Cardiac fibroblast (primary cell): ENCODE measurements around the gene FA2H.

Source experiments
- DNase-seq, 2 donors: peaks; one replicate each; pipeline versions ENCODE4 v3.0.0 to v3.0.0-alpha.2; 2010; ENCODE audit warnings: low read depth in 2 of 2
- H3K4me3 ChIP-seq, 2 donors: replicated peaks in 1 of 2; 1 replicate in 1 of 2; 2 replicates in 1 of 2; pipeline ENCODE4 v1.5.1; 2011; ENCODE audit warnings: low read depth in 2 of 2, low read length in 2 of 2, mild to moderate bottlenecking in 2 of 2, moderate library complexity in 1 of 2
- TF ChIP-seq, protein P1 (sequence below): IDR thresholded peaks from one replicate; pipeline ENCODE4 v1.5.1; 2011; ENCODE audit warnings: low read depth, mild to moderate bottlenecking, low read length, inconsistent platforms

Gene FA2H

DNA sequence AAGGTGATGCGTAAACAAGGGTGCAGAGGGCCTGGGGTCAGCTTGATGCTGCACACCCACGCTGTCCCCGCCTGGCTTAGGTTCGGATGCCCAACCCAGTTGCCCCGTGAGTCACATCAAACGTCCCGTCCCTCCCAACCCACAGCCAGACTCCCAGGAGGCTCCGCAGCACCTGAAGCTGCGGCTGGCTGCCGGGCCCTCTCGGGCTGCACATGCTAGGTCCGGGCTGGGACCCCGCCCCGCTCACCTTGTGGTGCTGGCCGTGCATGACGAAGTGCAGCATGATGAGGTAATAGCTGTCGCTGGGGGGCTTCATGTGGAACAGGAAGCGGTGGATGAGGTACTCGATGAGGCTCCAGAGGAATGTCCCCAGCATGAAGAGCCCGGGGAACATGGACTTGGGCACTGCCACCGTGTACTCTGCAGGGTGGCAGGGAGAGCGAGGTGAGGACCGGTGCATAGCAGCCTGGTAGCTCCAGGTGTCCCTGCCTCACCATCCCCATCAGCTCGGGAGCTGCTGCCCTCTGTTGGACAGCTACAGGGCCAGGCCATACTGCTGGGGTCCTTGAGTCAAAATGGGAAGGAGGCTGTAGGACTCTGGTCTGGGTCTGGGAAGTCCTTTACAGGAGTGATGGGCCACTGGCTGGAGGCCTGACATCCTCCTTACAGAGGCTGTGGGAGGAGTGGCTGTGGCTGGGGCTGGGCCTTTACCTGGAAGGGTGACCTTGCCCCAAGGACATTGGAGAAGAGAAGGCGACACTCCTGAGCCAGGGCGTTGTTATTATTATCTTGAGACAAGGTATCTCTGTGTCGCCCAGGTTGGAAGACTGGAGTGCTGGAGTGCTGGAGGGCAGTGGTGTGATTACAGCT lies 55.6 kb downstream of the FA2H start:
- DNase-seq: no peak
- TF ChIP-seq, protein P1, sequence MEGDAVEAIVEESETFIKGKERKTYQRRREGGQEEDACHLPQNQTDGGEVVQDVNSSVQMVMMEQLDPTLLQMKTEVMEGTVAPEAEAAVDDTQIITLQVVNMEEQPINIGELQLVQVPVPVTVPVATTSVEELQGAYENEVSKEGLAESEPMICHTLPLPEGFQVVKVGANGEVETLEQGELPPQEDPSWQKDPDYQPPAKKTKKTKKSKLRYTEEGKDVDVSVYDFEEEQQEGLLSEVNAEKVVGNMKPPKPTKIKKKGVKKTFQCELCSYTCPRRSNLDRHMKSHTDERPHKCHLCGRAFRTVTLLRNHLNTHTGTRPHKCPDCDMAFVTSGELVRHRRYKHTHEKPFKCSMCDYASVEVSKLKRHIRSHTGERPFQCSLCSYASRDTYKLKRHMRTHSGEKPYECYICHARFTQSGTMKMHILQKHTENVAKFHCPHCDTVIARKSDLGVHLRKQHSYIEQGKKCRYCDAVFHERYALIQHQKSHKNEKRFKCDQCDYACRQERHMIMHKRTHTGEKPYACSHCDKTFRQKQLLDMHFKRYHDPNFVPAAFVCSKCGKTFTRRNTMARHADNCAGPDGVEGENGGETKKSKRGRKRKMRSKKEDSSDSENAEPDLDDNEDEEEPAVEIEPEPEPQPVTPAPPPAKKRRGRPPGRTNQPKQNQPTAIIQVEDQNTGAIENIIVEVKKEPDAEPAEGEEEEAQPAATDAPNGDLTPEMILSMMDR: no peak
- no peak overlapping the region for H3K4me3 ChIP-seq

DNA sequence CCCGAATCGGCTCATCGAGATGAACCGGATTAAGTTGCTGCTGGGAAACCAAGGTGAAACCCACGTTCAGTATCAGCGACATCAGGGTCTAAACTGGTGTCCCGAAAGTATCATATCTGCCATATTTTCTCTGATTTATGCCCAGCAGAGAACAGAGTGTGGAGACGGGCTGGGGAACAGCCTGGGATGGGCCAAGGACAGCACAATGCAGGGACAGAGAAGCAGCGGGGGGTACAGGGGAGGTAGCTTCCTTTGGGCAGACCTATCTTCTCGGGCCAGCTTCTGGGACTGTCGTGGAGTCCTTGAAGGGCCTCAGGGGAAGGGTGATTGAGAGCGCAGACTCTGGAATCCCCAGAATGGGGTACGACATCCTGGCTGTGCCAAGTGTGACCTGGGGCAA lies 56.5 kb downstream of the FA2H start:
- no peak for DNase-seq
- TF ChIP-seq, protein P1: no peak
- no peak overlapping the region for H3K4me3 ChIP-seq

DNA sequence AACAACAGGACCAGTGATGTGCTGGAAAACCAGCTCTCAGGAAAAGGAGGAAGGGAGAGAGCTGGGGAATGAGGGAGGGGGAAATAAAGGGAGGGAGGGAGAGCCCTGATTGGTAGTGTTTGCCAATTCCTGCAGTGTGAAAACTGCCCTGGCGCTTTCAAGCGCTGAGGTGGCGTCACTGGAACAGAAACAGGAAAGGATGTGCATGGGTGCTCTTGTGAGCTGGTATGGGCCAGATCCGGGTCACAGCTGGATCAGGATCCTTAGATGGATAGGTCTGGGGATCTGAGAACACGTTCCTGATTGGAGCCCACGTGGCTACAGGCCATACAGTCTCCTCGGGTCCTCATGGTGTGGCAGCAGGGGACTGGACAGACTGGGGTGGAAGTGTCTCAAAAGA lies 57.3 kb downstream of the FA2H start:
- no peak overlapping the region for H3K4me3 ChIP-seq
- DNase-seq: no peak
- TF ChIP-seq, protein P1: no peak

DNA sequence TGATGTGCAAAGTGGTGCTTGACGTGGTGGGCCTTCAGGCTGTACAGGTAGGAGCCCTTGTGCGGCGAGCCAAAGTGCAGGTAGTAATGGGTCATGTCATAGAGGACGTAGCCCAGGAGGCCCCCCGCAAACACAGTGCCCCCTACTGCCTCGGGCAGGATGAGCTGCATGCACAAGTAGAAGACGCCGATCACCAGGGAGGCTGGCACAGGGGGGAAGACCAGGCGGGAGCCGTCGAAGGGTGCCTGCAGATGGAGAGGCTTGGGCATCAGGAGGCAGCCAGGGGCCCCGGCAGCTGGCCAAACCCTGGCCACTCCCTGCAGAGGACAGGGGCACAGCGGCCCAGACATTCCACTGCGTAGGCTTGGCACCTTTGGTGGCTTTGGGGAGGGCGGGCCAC lies 58.3 kb downstream of the FA2H start:
- DNase-seq: no peak
- H3K4me3 ChIP-seq: no peak overlapping the region
- TF ChIP-seq, protein P1: no peak

DNA sequence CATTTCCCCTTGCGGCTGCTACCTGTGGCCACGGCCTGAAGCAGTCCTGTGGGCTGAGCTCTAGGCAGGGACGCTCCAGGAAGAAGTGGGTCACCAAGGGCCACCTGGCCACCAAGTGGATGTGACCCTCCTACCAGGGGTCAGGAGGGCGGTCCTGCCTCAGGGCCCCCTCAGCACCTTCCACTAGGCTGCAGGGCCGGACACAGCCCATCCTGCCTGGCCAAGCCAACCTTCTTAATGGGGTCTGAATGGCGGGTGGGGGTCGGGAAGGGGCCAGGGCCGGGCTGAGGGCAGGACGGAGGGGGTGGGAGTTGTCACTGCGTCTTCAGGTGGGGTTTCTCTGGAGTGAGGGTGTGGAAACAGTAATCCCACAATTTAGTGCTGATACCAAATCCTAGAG lies 60.7 kb downstream of the FA2H start:
- no peak overlapping the region for H3K4me3 ChIP-seq
- TF ChIP-seq, protein P1: no peak
- DNase-seq: no peak

DNA sequence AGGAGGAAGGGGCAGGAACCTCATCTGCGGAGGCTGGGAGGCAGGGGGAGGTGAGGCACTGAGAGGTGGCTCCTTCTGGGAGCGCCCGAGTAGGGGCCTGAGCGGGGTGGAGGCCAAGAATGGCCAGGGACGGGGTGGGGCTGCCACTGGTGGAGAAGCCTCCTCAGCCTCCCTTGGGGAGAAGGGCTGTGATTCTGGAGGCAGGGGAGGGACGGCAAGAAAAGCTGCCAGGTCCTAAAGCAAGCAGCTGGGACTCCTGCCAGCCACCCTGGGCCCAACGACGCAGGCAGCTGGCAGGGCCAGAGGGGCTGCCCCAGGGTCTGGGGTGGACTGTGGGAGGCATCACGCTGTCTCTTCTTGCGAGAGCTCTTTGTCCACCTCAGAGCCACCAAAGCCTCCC lies 61.3 kb downstream of the FA2H start:
- no peak overlapping the region for H3K4me3 ChIP-seq
- no peak for DNase-seq
- TF ChIP-seq, protein P1: no peak
